B cell (primary cell): ENCODE measurements around the gene LIN37. TPM values are rescaled to one million over a fixed set of nuclear protein-coding genes. Genes with fewer than 3 reads are reported as not detected.

Source experiments
- ATAC-seq: fragments of 200-7000 bp; cut with Tn5 transposase; one replicate; pipeline ENCODE4 v1.10.0; 2021; ENCODE audit warnings: low read depth, mild to moderate bottlenecking, moderate number of reproducible peaks, moderate library complexity
- CTCF ChIA-PET: fragments of 350-600 bp; sonication (Branson Sonifier 250); formaldehyde crosslinking; loops from one replicate; lab custom pipeline; 2021; ENCODE audit warnings: antibody characterized with exemption, inconsistent platforms; lab: Charles Lee
- POLR2A ChIA-PET: fragments of 350-600 bp; sonication (Branson Sonifier 250); formaldehyde crosslinking; loops from one replicate; lab custom pipeline; 2021; ENCODE audit warnings: antibody characterized with exemption; lab: Charles Lee
- DNase-seq: peaks from one replicate; pipeline ENCODE4 v3.0.0; 2013
- H2AFZ ChIP-seq: 2 replicates; pipeline ENCODE4 v1.6.1; 2012; ENCODE audit warnings: mild to moderate bottlenecking, low read depth, low read length; ENCODE audit not compliant: insufficient read depth, poor library complexity, severe bottlenecking
- H3K27ac ChIP-seq, 2 donors: 1 replicate in 1 of 2; 2 replicates in 1 of 2; pipeline ENCODE4 v1.5.1; 2012 to 2013; ENCODE audit warnings: low read length in 2 of 2, mild to moderate bottlenecking in 2 of 2, moderate library complexity in 1 of 2
- H3K27me3 ChIP-seq, 4 experiments: fragments of 200-600 bp in 1 of 4; sonication (generic) in 1 of 4; replicated peaks in 1 of 4; 1 replicate in 2 of 4; 2 replicates in 2 of 4; pipeline versions ENCODE4 v1.6.1 to v1.7.0; 2013 to 2016; ENCODE audit warnings: low read length in 3 of 4, mild to moderate bottlenecking in 2 of 4, mixed read lengths in 1 of 4, moderate library complexity in 1 of 4; ENCODE audit not compliant: insufficient read depth in 4 of 4, control insufficient read depth in 3 of 4; ENCODE audit errors: control extremely low read depth in 1 of 4
- H3K36me3 ChIP-seq, 2 experiments: replicated peaks in 1 of 2; 1 replicate in 1 of 2; 2 replicates in 1 of 2; pipeline versions ENCODE4 v1.6.1 to v1.7.1; 2013; ENCODE audit warnings: low read length in 1 of 2; ENCODE audit not compliant: insufficient read depth in 2 of 2, control insufficient read depth in 1 of 2; ENCODE audit errors: control extremely low read depth in 1 of 2, extremely low read depth in 1 of 2
- H3K4me1 ChIP-seq, 2 donors: fragments of 200-600 bp in 1 of 2; sonication (generic) in 1 of 2; 1 replicate in 1 of 2; 2 replicates in 1 of 2; pipeline versions ENCODE4 v1.5.1 to v1.6.1; 2013 to 2017; ENCODE audit warnings: low read length in 2 of 2; ENCODE audit not compliant: control insufficient read depth in 2 of 2, insufficient read depth in 2 of 2
- H3K4me2 ChIP-seq: replicated peaks from 2 replicates; pipeline ENCODE3; 2012; ENCODE audit warnings: mild to moderate bottlenecking, low read depth, low read length; ENCODE audit not compliant: poor library complexity, severe bottlenecking
- H3K4me3 ChIP-seq, 5 experiments: fragments of 200-600 bp in 1 of 5; sonication (generic) in 1 of 5; 1 replicate in 3 of 5; 2 replicates in 2 of 5; pipeline versions ENCODE4 v1.5.1 to v1.7.0; 2011 to 2016; ENCODE audit warnings: low read length in 4 of 5, mild to moderate bottlenecking in 4 of 5, low read depth in 2 of 5, control low read depth in 1 of 5, moderate library complexity in 1 of 5; ENCODE audit not compliant: insufficient read depth in 1 of 5; ENCODE audit errors: control extremely low read depth in 1 of 5, extremely low read depth in 1 of 5
- H3K79me2 ChIP-seq: fragments of 200-600 bp; sonication (generic); one replicate; pipeline ENCODE4 v1.6.0; 2016; ENCODE audit warnings: low read length; ENCODE audit not compliant: control insufficient read depth, insufficient read depth
- H3K9ac ChIP-seq: fragments of 200-600 bp; sonication (generic); 2 replicates; pipeline ENCODE4 v1.6.1; 2017; ENCODE audit warnings: mild to moderate bottlenecking, low read length, moderate library complexity
- H3K9me3 ChIP-seq, 3 donors: one replicate each; pipeline versions ENCODE4 v1.6.1 to v1.7.1; 2013; ENCODE audit warnings: low read length in 2 of 3; ENCODE audit not compliant: control insufficient read depth in 2 of 3, insufficient read depth in 1 of 3; ENCODE audit errors: control extremely low read depth in 1 of 3
- H4K20me1 ChIP-seq: 2 replicates; pipeline ENCODE4 v1.6.0; 2012; ENCODE audit warnings: mild to moderate bottlenecking, low read length; ENCODE audit not compliant: insufficient read depth, control insufficient read depth, poor library complexity, severe bottlenecking
- H3K27ac Mint-ChIP-seq: one replicate; pipeline ENCODE4 v1.8.0; 2021; ENCODE audit warnings: mixed read lengths
- H3K27me3 Mint-ChIP-seq: one replicate; pipeline ENCODE4 v1.8.0; 2021; ENCODE audit warnings: mixed read lengths
- H3K4me1 Mint-ChIP-seq: one replicate; pipeline ENCODE4 v1.8.0; 2021; ENCODE audit warnings: mixed read lengths
- H3K4me3 Mint-ChIP-seq: one replicate; pipeline ENCODE4 v1.8.0; 2021; ENCODE audit warnings: mixed read lengths
- H3K9me3 Mint-ChIP-seq: one replicate; pipeline ENCODE4 v1.8.0; 2022; ENCODE audit warnings: mixed read lengths; ENCODE audit not compliant: insufficient read depth
- CTCF ChIP-seq: fragments of 200-600 bp; IDR thresholded peaks from one replicate; pipeline ENCODE4 v1.8.0; 2022; ENCODE audit warnings: antibody characterized with exemption, mild to moderate bottlenecking
- EZH2 ChIP-seq: IDR thresholded peaks from 2 replicates; pipeline ENCODE4 v1.6.1; 2012; ENCODE audit warnings: borderline replicate concordance, low read depth, mild to moderate bottlenecking, moderate library complexity, low read length; ENCODE audit not compliant: insufficient read depth, poor library complexity, severe bottlenecking
- WGBS: methylation state at CpG from one replicate; pipeline ENCODE4 v1.1.5; 2013; ENCODE audit warnings: missing lambda C conversion rate; ENCODE audit not compliant: insufficient coverage; 5-methylcytosine and 5-hydroxymethylcytosine counted together
- intact Hi-C: fragments of 100-400 bp; cut with micrococcal nuclease; formaldehyde crosslinking; loops from one replicate; pipeline ENCODE4 v1.10.0; 2022
- polyA plus RNA-seq: library from polyadenylated mRNA; depleted of rRNA; stranded (reverse); fragments of >200 nt; gene quantifications from 2 replicates; pipeline ENCODE4 v1.2.3, GENCODE V29; 2012
- total RNA-seq, 2 donors: library from RNA; stranded (reverse); fragments of 120-200 nt in 1 of 2; gene quantifications; 1 replicate in 1 of 2; 2 replicates in 1 of 2; pipeline versions ENCODE4 v1.2.3 to v1.2.4, GENCODE V29; 2013 to 2022

LIN37 gene
- total and polyA plus RNA-seq, 2 donors (not counting 1 experiment from before 2014, with no cell fraction given), result 22.3 to 64.1 TPM

GRCh38 chr19:35744430-35745327 lies 3.7 kb upstream of the LIN37 start:
- POLR2A ChIA-PET, result interaction anchor here (0.5 to 2.3 kb wide), 11 partner anchors 12 to 534 kb away, joined by 3 to 17 read pairs (median 3); partner anchors contain the start of genes ALKBH6, COX6B1, HSPB6 and KMT2B
- Histone ChIP-seq H3K79me2 (peaks cover 70% of the 10 kb centered on the region), H3K9ac (peak overlapping the region; percentile 93), H3K27me3 (no peaks in the 10 kb centered on the region), H3K4me1 (peaks cover 41 to 69% of the 10 kb centered on the region in 2 donors), H3K4me3 (peak overlapping the region; percentile 66 to 93 (median 91)), H2AFZ (peak overlapping the region; percentile 77), H4K20me1 (peaks cover 7% of the 10 kb centered on the region), H3K36me3 (peaks cover 0 to under 1% of the 10 kb centered on the region in 2 experiments), H3K4me2 (peak overlapping the region; percentile 87), H3K9me3 (no peaks in the 10 kb centered on the region), H3K27ac (peak overlapping the region; percentile 98)
- Mint-ChIP-seq H3K27ac (peak overlapping the region; percentile 98), H3K27me3 (no peaks in the 10 kb centered on the region), H3K4me1 (peaks cover 64% of the 10 kb centered on the region), H3K9me3 (no peaks in the 10 kb centered on the region), H3K4me3 (peak overlapping the region; percentile 94)
- intact Hi-C loops, result loop anchor here (1.0 to 10.0 kb wide), 5 partner anchors 27 to 470 kb away; partner anchors contain the start of genes ALKBH6, ARHGAP33, HCST and ZNF146
- peak; percentile 54 for ATAC-seq
- CTCF ChIA-PET, result interaction anchor here (0.6 to 2.3 kb wide), 6 partner anchors 25 to 158 kb away, joined by 3 to 6 read pairs (median 4); no protein-coding TSS in a partner anchor
- DNase-seq, result peak; percentile 96
- TF ChIP-seq EZH2 (no peak), CTCF (no peak)
- under 1% methylated on average over 36 of the region's 41 CpGs for WGBS
